Mucosa of descending colon (tissue), 3 donors: Measurements from ENCODE around the gene KLHL2. TPM values are rescaled to one million over a fixed set of nuclear protein-coding genes. Genes with fewer than 3 reads are reported as not detected.
"Not testable (repeated sequence)": the region's sequence is repeated elsewhere in the genome, so short reads cannot be mapped to it uniquely, and the experiment has no call there.

Experiments
- ATAC-seq: fragments of 200-7000 bp; cut with Tn5 transposase; one replicate; pipeline ENCODE4 v1.9.1; 2020; ENCODE audit warnings: mild to moderate bottlenecking, moderate library complexity
- DNase-seq, 3 donors: peaks; one replicate each; pipeline ENCODE4 v3.0.0-alpha.2; 2020
- H3K36me3 ChIP-seq: fragments of 200-600 bp; one replicate; pipeline ENCODE4 v1.8.0; 2021; ENCODE audit warnings: low read depth, mild to moderate bottlenecking
- H3K4me1 ChIP-seq: fragments of 200-600 bp; one replicate; pipeline ENCODE4 v1.8.0; 2021; ENCODE audit warnings: low read depth, mild to moderate bottlenecking
- H3K4me3 ChIP-seq: fragments of 200-600 bp; one replicate; pipeline ENCODE4 v1.8.0; 2021; ENCODE audit warnings: mild to moderate bottlenecking
- H3K9me3 ChIP-seq: fragments of 200-600 bp; one replicate; pipeline ENCODE4 v1.8.0; 2021; ENCODE audit warnings: mild to moderate bottlenecking
- intact Hi-C, 2 donors: fragments of 100-400 bp; cut with DNase I in 1 of 2; cut with micrococcal nuclease in 1 of 2; formaldehyde crosslinking; loops; one replicate each; pipeline versions ENCODE4 v1.11.0 to v1.11.1; 2022; cut with DNase I, micrococcal nuclease
- total RNA-seq, 3 donors: library from RNA; stranded (reverse); fragmentation: NEBNext Ultra II Directional in 2 of 3; extraction: Animal tissue kit (Norgen Biotek cat#: 25700) in 2 of 3; gene quantifications; one replicate each; pipeline versions ENCODE4 v1.2.1 to v1.2.4, GENCODE V29; 2021 to 2023
- TF ChIP-seq, protein P1 (sequence below): fragments of 200-600 bp; IDR thresholded peaks from one replicate; pipeline ENCODE4 v1.8.0; 2022; ENCODE audit warnings: antibody characterized with exemption, mild to moderate bottlenecking
- donor health status: DM: no; HTN: no; CAD: no; lungs with moderate emphysema.
- donor health status: DM: no; HTN: no; CAD: no.
- donor health status: DM: no; HTN: yes; CAD: no.

The KLHL2 gene
- total RNA-seq, 3 donors from 2014 or later = 12.9 to 19.1 (median 16.4) TPM

DNA sequence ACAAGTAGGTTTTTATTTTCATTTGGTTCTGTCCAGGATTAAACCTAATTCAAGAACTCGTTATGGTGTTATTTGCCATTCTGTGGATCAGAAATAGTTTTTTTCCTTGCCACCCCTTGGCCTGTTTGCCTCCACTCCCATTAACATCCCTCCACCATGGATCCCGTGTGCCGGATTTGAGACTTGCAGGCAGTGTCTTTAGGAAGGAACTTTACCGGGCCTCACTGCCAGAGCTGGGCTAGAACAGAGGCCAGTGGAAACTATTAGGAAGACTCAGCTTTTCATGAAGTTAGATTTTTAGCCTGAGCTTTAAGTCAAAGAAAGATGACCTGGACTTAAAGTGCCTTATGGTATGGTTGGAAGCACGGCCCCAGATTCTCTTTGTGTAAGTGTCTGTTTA lies 2.4 kb downstream of the KLHL2 start:
- no peaks in the 10 kb centered on the region for H3K9me3 ChIP-seq
- ATAC-seq (no peak), DNase-seq (no peak)
- no peak overlapping the region for H3K4me3 ChIP-seq
- intact Hi-C loops = no loop called here
- TF ChIP-seq, protein P1, sequence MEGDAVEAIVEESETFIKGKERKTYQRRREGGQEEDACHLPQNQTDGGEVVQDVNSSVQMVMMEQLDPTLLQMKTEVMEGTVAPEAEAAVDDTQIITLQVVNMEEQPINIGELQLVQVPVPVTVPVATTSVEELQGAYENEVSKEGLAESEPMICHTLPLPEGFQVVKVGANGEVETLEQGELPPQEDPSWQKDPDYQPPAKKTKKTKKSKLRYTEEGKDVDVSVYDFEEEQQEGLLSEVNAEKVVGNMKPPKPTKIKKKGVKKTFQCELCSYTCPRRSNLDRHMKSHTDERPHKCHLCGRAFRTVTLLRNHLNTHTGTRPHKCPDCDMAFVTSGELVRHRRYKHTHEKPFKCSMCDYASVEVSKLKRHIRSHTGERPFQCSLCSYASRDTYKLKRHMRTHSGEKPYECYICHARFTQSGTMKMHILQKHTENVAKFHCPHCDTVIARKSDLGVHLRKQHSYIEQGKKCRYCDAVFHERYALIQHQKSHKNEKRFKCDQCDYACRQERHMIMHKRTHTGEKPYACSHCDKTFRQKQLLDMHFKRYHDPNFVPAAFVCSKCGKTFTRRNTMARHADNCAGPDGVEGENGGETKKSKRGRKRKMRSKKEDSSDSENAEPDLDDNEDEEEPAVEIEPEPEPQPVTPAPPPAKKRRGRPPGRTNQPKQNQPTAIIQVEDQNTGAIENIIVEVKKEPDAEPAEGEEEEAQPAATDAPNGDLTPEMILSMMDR = no peak
- H3K4me1 ChIP-seq = peaks cover 14% of the 10 kb centered on the region
- H3K36me3 ChIP-seq = no peaks in the 10 kb centered on the region

- Histone ChIP-seq H3K9me3 (no peaks in the 10 kb centered on the region), H3K4me3 (no peak overlapping the region), H3K4me1 (peaks cover 14% of the 10 kb centered on the region), H3K36me3 (no peaks in the 10 kb centered on the region)
- TF ChIP-seq, protein P1 = no peak
- ATAC-seq (no peak), DNase-seq (no peak)
- intact Hi-C loops = no loop called here
These were observed 3.2 kb downstream of the KLHL2 start for GRCh38 chr4:165210566-165210965.

DNA sequence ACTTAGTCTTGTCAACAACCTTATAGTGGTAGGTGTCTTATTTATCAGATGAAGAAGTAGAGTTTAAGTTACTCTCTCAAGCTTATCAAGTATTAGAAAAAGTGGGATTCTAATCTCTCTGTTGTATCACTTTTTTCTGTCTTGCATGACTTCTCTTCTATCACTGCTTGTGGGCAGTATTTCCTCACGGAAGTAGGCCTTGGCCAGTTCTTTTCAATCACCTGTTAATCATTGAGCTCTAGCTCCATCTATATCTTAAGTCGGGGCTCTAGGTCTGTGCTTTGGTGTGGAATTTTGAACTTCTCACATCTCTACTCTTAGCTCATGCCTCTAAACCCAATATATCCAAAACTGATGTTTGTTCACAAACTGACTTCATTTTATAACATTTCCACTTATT lies 5.3 kb downstream of the KLHL2 start:
- H3K4me1 ChIP-seq, H3K36me3 ChIP-seq, H3K4me3 ChIP-seq, H3K9me3 ChIP-seq, intact Hi-C loops, DNase-seq: not testable (repeated sequence)
- peak; percentile 22 for ATAC-seq

GRCh38 chr4:165213404-165213803 lies 6.0 kb downstream of the KLHL2 start:
- H3K4me3 ChIP-seq, H3K9me3 ChIP-seq, ATAC-seq, intact Hi-C loops, DNase-seq, H3K36me3 ChIP-seq, H3K4me1 ChIP-seq: not testable (repeated sequence)

DNA sequence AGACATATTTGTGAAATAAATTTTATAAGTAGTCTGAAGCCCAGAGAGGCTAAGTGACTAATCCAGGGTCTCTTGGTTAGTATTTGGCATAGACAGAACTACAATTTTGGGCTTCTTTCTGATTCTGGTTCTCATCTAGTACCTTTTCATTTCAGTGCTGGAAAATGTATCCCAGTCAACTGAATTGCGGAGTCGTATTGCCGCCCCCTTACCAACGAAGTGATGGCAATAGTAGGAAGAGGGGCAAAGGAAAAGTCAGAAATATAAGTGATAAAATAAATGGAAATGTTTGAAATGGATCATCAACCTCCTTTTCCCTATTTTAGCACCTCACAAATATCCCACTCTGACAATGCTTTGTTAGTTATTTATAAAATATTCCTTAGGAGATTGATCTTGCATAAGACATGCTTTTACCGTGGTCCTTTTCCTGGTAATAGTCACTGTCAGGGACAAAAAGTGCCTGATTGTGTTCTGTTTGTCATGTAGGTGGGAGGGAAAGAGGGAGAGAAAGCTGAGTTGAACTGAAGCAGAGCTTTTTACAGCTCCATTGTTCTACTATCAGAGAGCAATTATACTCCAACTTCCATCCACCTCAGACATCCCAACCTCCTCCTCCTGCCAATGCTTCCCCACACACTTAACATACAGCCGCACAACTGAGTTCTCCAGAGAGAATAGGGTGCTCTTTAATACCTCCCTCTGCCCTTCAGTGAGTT lies 6.8 kb downstream of the KLHL2 start:
- H3K4me3 ChIP-seq, intact Hi-C loops, H3K9me3 ChIP-seq, H3K4me1 ChIP-seq, H3K36me3 ChIP-seq, DNase-seq: not testable (repeated sequence)
- peak; percentile 58 for ATAC-seq

DNA sequence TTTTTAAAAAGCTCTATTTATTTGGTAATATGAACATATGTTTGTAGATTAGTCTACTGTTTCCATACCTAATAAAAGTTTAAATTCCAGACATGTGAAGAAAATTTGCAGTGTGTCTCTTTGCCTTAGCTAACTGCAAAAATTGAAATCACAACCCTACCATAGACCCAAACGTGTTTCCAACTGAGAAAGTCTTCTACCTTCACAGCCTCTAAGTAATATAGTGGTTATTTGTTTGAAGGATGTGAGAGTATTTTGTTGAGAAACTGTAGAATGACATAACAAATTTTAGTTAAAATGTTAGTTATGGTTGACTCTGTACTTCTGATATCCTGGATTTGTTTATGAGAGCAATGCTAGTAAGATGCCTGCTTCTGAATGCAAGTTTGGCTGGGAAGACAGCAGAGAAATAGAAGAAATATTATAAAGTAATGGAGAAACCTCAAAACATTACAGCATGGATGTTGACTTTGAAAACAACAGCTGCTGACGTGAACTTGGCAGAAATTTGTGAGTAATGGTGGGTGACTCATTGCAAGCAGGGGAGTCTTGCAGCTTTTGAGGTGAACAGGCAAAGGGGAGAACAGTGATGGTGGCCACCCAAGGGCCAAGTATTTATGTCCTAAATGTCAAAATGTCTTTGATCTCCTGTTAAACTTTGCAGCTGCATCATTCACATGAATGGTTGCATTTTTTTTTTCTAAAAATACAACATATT lies 7.8 kb downstream of the KLHL2 start:
- H3K9me3 ChIP-seq, H3K4me1 ChIP-seq, H3K4me3 ChIP-seq, H3K36me3 ChIP-seq, intact Hi-C loops, DNase-seq: not testable (repeated sequence)
- ATAC-seq = peak; percentile 29

- ATAC-seq, H3K36me3 ChIP-seq, H3K4me3 ChIP-seq, intact Hi-C loops, H3K4me1 ChIP-seq, H3K9me3 ChIP-seq, DNase-seq: not testable (repeated sequence)
These were observed 8.6 kb downstream of the KLHL2 start for GRCh38 chr4:165215761-165216487.

- intact Hi-C loops = no loop called here
These were observed 10.0 kb downstream of the KLHL2 start for GRCh38 chr4:165217325-165217724.

DNA sequence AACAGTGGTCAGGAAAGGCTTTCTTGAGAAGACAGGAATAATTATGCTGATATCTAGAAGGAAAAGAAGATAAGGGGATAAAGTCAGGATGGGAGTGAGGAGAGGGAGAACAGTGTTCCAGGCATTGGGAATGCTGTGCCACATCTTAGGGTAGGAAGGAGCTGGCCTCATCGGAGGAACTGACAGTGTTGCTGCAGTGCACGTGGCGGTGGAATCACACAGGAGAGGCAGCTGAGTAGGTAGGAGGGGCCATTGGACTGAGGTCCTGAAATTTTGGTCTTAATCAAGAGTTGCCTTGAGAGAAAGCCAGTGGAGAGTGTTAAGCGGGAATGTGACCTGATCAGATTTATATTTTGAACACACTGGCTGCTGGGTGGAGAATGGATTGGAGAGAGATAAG lies 13.9 kb downstream of the KLHL2 start:
- DNase-seq, H3K4me3 ChIP-seq, H3K36me3 ChIP-seq, H3K9me3 ChIP-seq, intact Hi-C loops, ATAC-seq, H3K4me1 ChIP-seq: not testable (repeated sequence)

More at GRCh38 chr4:165217325-165217724, 10.0 kb downstream of the KLHL2 start:
- no peak for ATAC-seq
- Histone ChIP-seq H3K9me3 (no peaks in the 10 kb centered on the region), H3K36me3 (no peaks in the 10 kb centered on the region), H3K4me1 (no peaks in the 10 kb centered on the region), H3K4me3 (no peak overlapping the region)
- TF ChIP-seq, protein P1 = no peak
- no peak for DNase-seq

- H3K36me3 ChIP-seq, H3K9me3 ChIP-seq, H3K4me1 ChIP-seq, DNase-seq, intact Hi-C loops, H3K4me3 ChIP-seq: not testable (repeated sequence)
- ATAC-seq = peak; percentile 76
These were observed 14.8 kb downstream of the KLHL2 start for GRCh38 chr4:165221993-165222650.
